ENCODE measurements around the gene NTM. TPM values are rescaled to one million over a fixed set of nuclear protein-coding genes. Genes with fewer than 3 reads are reported as not detected.

NTM gene
- total and polyA plus RNA-seq, 2 experiments from 2014 or later, result 2.2 to 4.9 TPM

DNA sequence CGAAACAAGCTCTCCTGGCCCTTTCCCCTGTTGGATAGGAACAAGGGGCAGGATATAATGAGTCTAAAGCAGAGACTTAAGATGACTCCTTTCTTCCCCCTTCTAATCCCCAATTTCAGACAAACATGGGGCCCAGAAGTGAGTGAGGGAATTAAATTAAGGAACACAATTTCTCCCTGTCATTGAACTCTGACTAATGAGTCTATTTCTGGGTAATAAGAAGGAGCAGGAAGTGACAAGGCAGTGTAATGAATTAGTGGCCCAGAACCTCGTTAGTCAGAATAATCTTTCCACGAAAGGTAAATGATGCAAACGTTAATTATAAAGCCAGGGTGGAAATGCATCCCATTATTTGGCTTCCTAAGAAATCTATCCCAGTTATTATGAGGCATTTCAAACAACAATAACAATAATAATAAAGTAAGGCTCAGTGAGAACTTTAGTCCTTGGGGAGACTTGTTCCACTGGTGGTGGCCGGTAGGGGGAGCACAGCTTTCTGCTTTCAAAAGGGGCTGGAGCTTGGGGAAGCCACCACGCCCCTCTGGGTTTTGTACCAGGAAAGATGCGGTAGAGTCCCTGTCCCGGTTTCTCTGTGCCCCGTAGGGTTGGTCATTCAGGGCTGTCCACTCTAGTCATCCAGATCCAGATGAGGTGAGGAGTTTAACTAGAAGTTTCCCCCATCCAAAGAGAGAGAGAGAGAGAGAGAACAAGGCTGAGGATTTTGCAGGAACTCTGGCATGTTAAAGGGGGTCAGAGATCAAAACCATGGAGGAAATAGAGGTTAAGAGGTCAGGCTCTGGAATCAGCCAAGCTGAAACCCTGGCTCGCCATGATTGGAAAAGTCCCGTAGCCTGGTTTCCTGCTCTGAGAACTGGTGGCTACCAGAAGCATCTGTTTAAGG, 298.3 kb downstream of the NTM start:
- Histone ChIP-seq H2AFZ (no peak overlapping the region), H3K9me3 (ENCODE audit: low read depth) (no peaks in the 10 kb centered on the region), H3K27me3 (peaks cover 6% of the 10 kb centered on the region), H3K79me2 (no peaks in the 10 kb centered on the region), H3K4me2 (no peak overlapping the region), H3K36me3 (replicated peaks; ENCODE audit: insufficient read depth, low read depth) (no peaks in the 10 kb centered on the region), H4K20me1 (ENCODE audit: insufficient read depth, poor library complexity, severe bottlenecking) (no peaks in the 10 kb centered on the region), H3K4me1 (ENCODE audit: insufficient read depth) (no peaks in the 10 kb centered on the region), H3K27ac (no peak overlapping the region), H3K4me3 (no peak overlapping the region), H3K9me2 (replicated peaks; ENCODE audit: insufficient read depth) (no peaks in the 10 kb centered on the region)
- 34% methylated on average over 11 of the region's 11 CpGs for WGBS (ENCODE audit: low lambda C conversion rate, missing lambda C conversion rate)
- TF ChIP-seq EZH2phosphoT487 (IDR thresholded peaks at IDR 0.05; ENCODE audit: low read depth, severe bottlenecking, unreplicated experiment), result no peak
- TF ChIP-seq CTCF (IDR thresholded peaks at IDR 0.05; ENCODE audit: poor library complexity), result peak; percentile 62
- TF ChIP-seq EZH2 (IDR thresholded peaks at IDR 0.05; ENCODE audit: borderline replicate concordance), result no peak
- peak; percentile 73 for DNase-seq (ENCODE audit: low spot score)

DNA sequence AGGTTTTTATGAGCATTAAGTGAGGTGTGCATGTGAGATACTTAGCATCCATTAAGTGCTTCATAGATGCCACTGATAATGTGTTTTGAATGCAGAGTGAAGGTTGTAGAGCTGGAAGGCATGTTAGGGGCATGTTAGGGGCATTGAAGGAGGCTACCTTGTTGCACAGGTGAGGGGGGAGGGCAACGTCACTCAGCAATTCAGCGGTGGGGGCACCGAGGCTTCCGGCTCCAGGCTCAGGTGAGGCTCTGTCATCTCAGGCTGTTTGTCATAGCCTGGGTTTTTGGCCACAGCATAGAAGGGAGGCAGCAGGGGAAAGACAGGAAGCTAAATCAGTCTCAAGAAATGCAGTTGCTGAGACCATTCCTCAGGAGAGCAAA, 299.0 kb downstream of the NTM start:
- H4K20me1 ChIP-seq (ENCODE audit: insufficient read depth, poor library complexity, severe bottlenecking), result no peaks in the 10 kb centered on the region
- H3K9me2 ChIP-seq (replicated peaks; ENCODE audit: insufficient read depth), result no peaks in the 10 kb centered on the region
- H3K4me1 ChIP-seq (ENCODE audit: insufficient read depth), result no peaks in the 10 kb centered on the region
- H3K36me3 ChIP-seq (replicated peaks; ENCODE audit: insufficient read depth, low read depth), result no peaks in the 10 kb centered on the region
- no peak for DNase-seq (ENCODE audit: low spot score)
- H3K4me3 ChIP-seq, result no peak overlapping the region
- TF ChIP-seq EZH2phosphoT487 (IDR thresholded peaks at IDR 0.05; ENCODE audit: low read depth, severe bottlenecking, unreplicated experiment), result no peak
- no peak for TF ChIP-seq CTCF (IDR thresholded peaks at IDR 0.05; ENCODE audit: poor library complexity)
- no peak for TF ChIP-seq EZH2 (IDR thresholded peaks at IDR 0.05; ENCODE audit: borderline replicate concordance)
- no peaks in the 10 kb centered on the region for H3K79me2 ChIP-seq
- peaks cover 6% of the 10 kb centered on the region for H3K27me3 ChIP-seq
- no peak overlapping the region for H3K4me2 ChIP-seq
- no peak overlapping the region for H2AFZ ChIP-seq
- 76% methylated on average over 4 of the region's 4 CpGs for WGBS (ENCODE audit: low lambda C conversion rate, missing lambda C conversion rate)
- H3K9me3 ChIP-seq (ENCODE audit: low read depth), result no peaks in the 10 kb centered on the region
- no peak overlapping the region for H3K27ac ChIP-seq

GRCh38 chr11:131670876-131671275, 300.5 kb downstream of the NTM start:
- WGBS (ENCODE audit: low lambda C conversion rate, missing lambda C conversion rate), result 74% methylated on average over 3 of the region's 3 CpGs
- Histone ChIP-seq H3K36me3 (replicated peaks; ENCODE audit: insufficient read depth, low read depth) (no peaks in the 10 kb centered on the region), H3K27ac (no peak overlapping the region), H3K79me2 (no peaks in the 10 kb centered on the region), H3K4me2 (no peak overlapping the region), H3K4me1 (ENCODE audit: insufficient read depth) (no peaks in the 10 kb centered on the region), H3K9me2 (replicated peaks; ENCODE audit: insufficient read depth) (no peaks in the 10 kb centered on the region), H3K9me3 (ENCODE audit: low read depth) (no peaks in the 10 kb centered on the region), H3K27me3 (peaks cover 15% of the 10 kb centered on the region), H3K4me3 (no peak overlapping the region), H4K20me1 (ENCODE audit: insufficient read depth, poor library complexity, severe bottlenecking) (no peaks in the 10 kb centered on the region), H2AFZ (no peak overlapping the region)
- no peak for DNase-seq (ENCODE audit: low spot score)
- no peak for TF ChIP-seq EZH2phosphoT487 (IDR thresholded peaks at IDR 0.05; ENCODE audit: low read depth, severe bottlenecking, unreplicated experiment)
- no peak for TF ChIP-seq EZH2 (IDR thresholded peaks at IDR 0.05; ENCODE audit: borderline replicate concordance)
- TF ChIP-seq CTCF (IDR thresholded peaks at IDR 0.05; ENCODE audit: poor library complexity), result no peak

Data from hepatocyte (in vitro differentiated cells).